Mesendoderm (in vitro differentiated cells): ENCODE measurements around the gene CAV1.

ENCODE experiments used
- DNase-seq: peaks from one replicate; pipeline ENCODE4 v3.0.0; 2013
- H2AK5ac ChIP-seq: 2 replicates; pipeline ENCODE4 v1.6.1; 2013; ENCODE audit warnings: low read length, inconsistent platforms
- H2BK120ac ChIP-seq: 2 replicates; pipeline ENCODE4 v1.6.1; 2013; ENCODE audit warnings: low read depth, mild to moderate bottlenecking, low read length, moderate library complexity, mixed read lengths
- H2BK15ac ChIP-seq: replicated peaks from 2 replicates; pipeline ENCODE4 v1.6.1; 2013; ENCODE audit warnings: low read depth, mild to moderate bottlenecking, moderate library complexity
- H2BK5ac ChIP-seq: 2 replicates; pipeline ENCODE4 v1.6.1; 2013; ENCODE audit warnings: low read length, inconsistent platforms
- H3K18ac ChIP-seq: 2 replicates; pipeline ENCODE4 v1.6.1; 2013; ENCODE audit warnings: mild to moderate bottlenecking, low read length, mixed read lengths
- H3K23ac ChIP-seq: one replicate; pipeline ENCODE4 v1.6.1; 2013; ENCODE audit warnings: low read length
- H3K27ac ChIP-seq: 2 replicates; pipeline ENCODE4 v1.5.1; 2013; ENCODE audit warnings: low read depth, mild to moderate bottlenecking, inconsistent platforms, low read length, moderate library complexity
- H3K27me3 ChIP-seq: 2 replicates; pipeline ENCODE4 v1.6.1; 2013; ENCODE audit warnings: low read length, control low read depth, mild to moderate bottlenecking, inconsistent platforms; ENCODE audit not compliant: insufficient read depth, poor library complexity
- H3K36me3 ChIP-seq: 2 replicates; pipeline ENCODE4 v1.6.1; 2013; ENCODE audit warnings: low read length, inconsistent platforms; ENCODE audit not compliant: control insufficient read depth, insufficient read depth
- H3K4ac ChIP-seq: one replicate; pipeline ENCODE4 v1.6.1; 2013; ENCODE audit warnings: low read depth, mild to moderate bottlenecking, low read length, moderate library complexity
- H3K4me1 ChIP-seq: 2 replicates; pipeline ENCODE4 v1.6.1; 2013; ENCODE audit warnings: low read depth, low read length, inconsistent platforms; ENCODE audit not compliant: control insufficient read depth
- H3K4me2 ChIP-seq: 2 replicates; pipeline ENCODE4 v1.6.1; 2013; ENCODE audit warnings: low read length
- H3K4me3 ChIP-seq: 2 replicates; pipeline ENCODE4 v1.5.1; 2013; ENCODE audit warnings: mild to moderate bottlenecking, low read length
- H3K56ac ChIP-seq: one replicate; pipeline ENCODE4 v1.6.1; 2013; ENCODE audit warnings: low read length
- H3K79me1 ChIP-seq: 2 replicates; pipeline ENCODE4 v1.6.1; 2013; ENCODE audit warnings: low read length, inconsistent platforms
- H3K79me2 ChIP-seq: 2 replicates; pipeline ENCODE4 v1.6.1; 2013; ENCODE audit warnings: mild to moderate bottlenecking, low read length; ENCODE audit not compliant: control insufficient read depth, insufficient read depth
- H3K9ac ChIP-seq: 2 replicates; pipeline ENCODE4 v1.6.1; 2013; ENCODE audit warnings: low read length, inconsistent platforms
- H4K5ac ChIP-seq: one replicate; pipeline ENCODE4 v1.6.1; 2013; ENCODE audit warnings: low read length
- H4K8ac ChIP-seq: one replicate; pipeline ENCODE4 v1.6.1; 2013; ENCODE audit warnings: low read depth, mild to moderate bottlenecking, control low read depth, low read length, moderate library complexity
- WGBS: extraction: QIAGEN DNeasy Blood & Tissue Kit; methylation state at CpG from one replicate; pipeline ENCODE4 v1.1.7; 2013; ENCODE audit warnings: low lambda C conversion rate, missing lambda C conversion rate; ENCODE audit not compliant: insufficient coverage; ENCODE audit errors: extremely low coverage; 5-methylcytosine and 5-hydroxymethylcytosine counted together

Gene CAV1

DNA sequence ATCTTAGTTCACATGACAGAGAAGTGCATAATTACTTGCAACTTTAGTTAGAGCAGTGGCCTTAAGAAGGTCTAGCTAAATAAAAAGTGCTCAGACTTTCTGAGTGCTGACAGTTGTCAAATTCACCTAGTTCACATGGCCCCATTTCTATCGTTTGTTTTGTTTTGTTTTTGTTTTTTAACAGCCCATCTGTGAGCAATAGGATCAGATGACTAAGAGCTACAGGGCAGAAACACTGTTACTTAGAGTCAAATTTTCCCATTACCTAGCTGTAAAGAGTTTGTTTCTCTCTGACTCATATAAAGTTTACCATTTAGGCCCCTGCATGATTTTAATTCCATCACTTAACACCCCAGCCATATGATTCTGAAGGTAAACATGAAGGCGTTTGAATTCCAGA lies 18.8 kb downstream of the CAV1 start:
- no peak overlapping the region for H3K4me3 ChIP-seq
- no peak overlapping the region for H3K27ac ChIP-seq
- no peak overlapping the region for H3K18ac ChIP-seq
- no peak overlapping the region for H3K23ac ChIP-seq
- peak; percentile 29 for DNase-seq
- no peaks in the 10 kb centered on the region for H3K27me3 ChIP-seq
- no peaks in the 10 kb centered on the region for H3K79me1 ChIP-seq
- no peak overlapping the region for H3K4me2 ChIP-seq
- no peak overlapping the region for H4K8ac ChIP-seq
- no CpG with 5 or more reads among the region's 2 CpGs for WGBS
- H2BK15ac ChIP-seq, result no peak overlapping the region
- no peaks in the 10 kb centered on the region for H3K79me2 ChIP-seq
- H4K5ac ChIP-seq, result no peak overlapping the region
- no peak overlapping the region for H2BK5ac ChIP-seq
- H3K36me3 ChIP-seq, result no peaks in the 10 kb centered on the region
- no peak overlapping the region for H2BK120ac ChIP-seq
- H3K9ac ChIP-seq, result no peak overlapping the region
- H3K4ac ChIP-seq, result no peak overlapping the region
- H2AK5ac ChIP-seq, result no peak overlapping the region
- no peaks in the 10 kb centered on the region for H3K4me1 ChIP-seq
- H3K56ac ChIP-seq, result no peak overlapping the region

- H3K36me3 ChIP-seq, result no peaks in the 10 kb centered on the region
- H3K4me1 ChIP-seq, result no peaks in the 10 kb centered on the region
Observed at GRCh38 chr7:116544487-116544886, 19.7 kb downstream of the CAV1 start.

DNA sequence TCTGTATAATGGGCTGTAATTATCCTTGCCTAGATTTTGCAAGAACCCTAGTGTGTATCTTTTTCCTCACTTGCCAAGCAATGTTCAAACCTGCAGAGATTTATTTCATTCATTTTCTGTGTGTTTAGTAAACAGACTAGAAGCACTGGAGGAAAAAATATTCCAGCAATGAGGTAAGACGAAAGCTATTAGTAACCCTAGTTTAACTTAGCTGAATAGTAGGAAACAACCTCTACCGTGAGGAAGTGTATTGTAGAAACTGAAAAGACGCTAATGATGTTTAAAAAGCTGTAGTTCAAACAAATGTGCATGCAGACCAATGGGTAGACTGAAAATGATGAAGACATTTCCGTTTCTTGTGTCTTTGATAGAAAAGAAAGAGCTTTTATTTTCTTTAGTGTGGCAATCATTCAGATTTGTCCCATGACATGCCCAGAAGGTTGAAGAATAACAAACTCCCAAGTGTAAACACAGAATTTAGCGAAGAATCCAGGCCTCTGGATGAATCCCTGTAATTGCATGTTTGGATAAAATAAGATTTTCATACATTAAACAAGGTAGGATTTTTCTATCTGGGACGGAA lies 20.7 kb downstream of the CAV1 start:
- H3K4me1 ChIP-seq, result no peaks in the 10 kb centered on the region
- no peak overlapping the region for H3K56ac ChIP-seq
- no peak overlapping the region for H3K27ac ChIP-seq
- no peaks in the 10 kb centered on the region for H3K79me2 ChIP-seq
- H3K79me1 ChIP-seq, result no peaks in the 10 kb centered on the region
- H2BK15ac ChIP-seq, result no peak overlapping the region
- no peak overlapping the region for H3K4me2 ChIP-seq
- H2BK120ac ChIP-seq, result no peak overlapping the region
- no peak overlapping the region for H3K23ac ChIP-seq
- H3K27me3 ChIP-seq, result no peaks in the 10 kb centered on the region
- no peak overlapping the region for H4K5ac ChIP-seq
- H3K4me3 ChIP-seq, result no peak overlapping the region
- H2AK5ac ChIP-seq, result no peak overlapping the region
- WGBS, result no CpG with 5 or more reads among the region's 6 CpGs
- H3K36me3 ChIP-seq, result no peaks in the 10 kb centered on the region
- H3K18ac ChIP-seq, result no peak overlapping the region
- DNase-seq, result no peak
- H3K4ac ChIP-seq, result no peak overlapping the region
- no peak overlapping the region for H3K9ac ChIP-seq
- H2BK5ac ChIP-seq, result no peak overlapping the region
- H4K8ac ChIP-seq, result no peak overlapping the region

More at GRCh38 chr7:116544487-116544886, 19.7 kb downstream of the CAV1 start:
- H2BK5ac ChIP-seq, result no peak overlapping the region
- H3K79me2 ChIP-seq, result no peaks in the 10 kb centered on the region
- H4K8ac ChIP-seq, result no peak overlapping the region
- H2BK120ac ChIP-seq, result no peak overlapping the region
- no peak overlapping the region for H2AK5ac ChIP-seq
- no peak overlapping the region for H4K5ac ChIP-seq
- no peak overlapping the region for H3K4ac ChIP-seq
- no peak overlapping the region for H3K27ac ChIP-seq
- peak; percentile 45 for DNase-seq
- H3K79me1 ChIP-seq, result no peaks in the 10 kb centered on the region
- WGBS, result no CpG with 5 or more reads among the region's 1 CpG
- H3K23ac ChIP-seq, result no peak overlapping the region
- no peak overlapping the region for H3K18ac ChIP-seq
- no peak overlapping the region for H3K9ac ChIP-seq
- no peak overlapping the region for H3K4me2 ChIP-seq
- H2BK15ac ChIP-seq, result no peak overlapping the region
- H3K4me3 ChIP-seq, result no peak overlapping the region
- H3K56ac ChIP-seq, result no peak overlapping the region
- H3K27me3 ChIP-seq, result no peaks in the 10 kb centered on the region

DNA sequence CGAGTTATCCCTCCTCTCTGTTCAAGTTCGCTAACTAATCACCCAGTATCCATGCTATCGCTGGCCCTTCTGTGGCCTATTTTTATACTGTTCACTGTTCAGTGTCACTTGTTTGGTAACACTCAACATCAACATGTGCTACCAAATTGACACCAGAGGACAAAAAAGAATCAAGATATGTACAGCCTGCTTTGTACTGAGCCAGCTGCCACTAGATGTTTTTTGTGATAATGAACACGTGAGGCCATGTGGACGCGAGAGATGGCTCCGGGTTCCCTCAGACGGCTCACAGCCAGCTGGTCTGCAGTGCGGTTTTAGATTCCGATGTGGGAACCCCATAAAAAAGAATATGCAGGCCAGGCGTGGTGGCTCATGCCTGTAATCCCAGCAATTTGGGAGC lies 21.2 kb downstream of the CAV1 start:
- Histone ChIP-seq H4K8ac (no peak overlapping the region), H3K4me1 (no peaks in the 10 kb centered on the region), H4K5ac (no peak overlapping the region), H3K56ac (no peak overlapping the region), H3K9ac (no peak overlapping the region), H3K79me2 (no peaks in the 10 kb centered on the region), H3K4me2 (no peak overlapping the region), H3K18ac (no peak overlapping the region), H2BK5ac (no peak overlapping the region), H3K4me3 (no peak overlapping the region), H3K79me1 (no peaks in the 10 kb centered on the region), H3K36me3 (no peaks in the 10 kb centered on the region), H2AK5ac (no peak overlapping the region), H3K27me3 (no peaks in the 10 kb centered on the region), H2BK120ac (no peak overlapping the region), H2BK15ac (no peak overlapping the region), H3K23ac (no peak overlapping the region), H3K27ac (no peak overlapping the region), H3K4ac (no peak overlapping the region)
- no CpG with 5 or more reads among the region's 11 CpGs for WGBS
- DNase-seq, result no peak

- Histone ChIP-seq H2AK5ac (no peak overlapping the region), H3K4me1 (no peaks in the 10 kb centered on the region)
Observed at GRCh38 chr7:116546916-116547315, 22.1 kb downstream of the CAV1 start.

DNA sequence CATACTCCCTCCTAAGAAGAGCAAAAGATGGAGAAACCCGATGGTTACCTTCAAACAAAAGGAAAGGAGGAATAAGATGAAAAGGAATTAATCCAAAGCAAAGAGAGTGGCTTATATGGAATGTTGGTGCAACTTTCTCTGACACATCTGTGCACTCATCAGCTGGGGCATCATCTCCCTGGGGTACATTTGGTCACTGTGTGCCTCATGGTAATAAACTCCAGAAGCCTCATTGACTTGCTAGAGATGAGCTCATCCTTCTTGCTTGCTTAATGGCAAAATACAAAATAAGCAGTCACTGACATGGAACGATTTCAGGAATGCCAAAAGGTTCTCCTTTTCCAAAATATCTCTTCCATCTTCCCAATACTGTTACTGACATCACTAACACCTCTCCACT lies 22.5 kb downstream of the CAV1 start:
- Histone ChIP-seq H3K9ac (no peak overlapping the region), H2BK5ac (no peak overlapping the region), H3K4me2 (no peak overlapping the region), H4K8ac (no peak overlapping the region), H4K5ac (no peak overlapping the region), H3K36me3 (no peaks in the 10 kb centered on the region), H3K27ac (no peak overlapping the region), H3K18ac (no peak overlapping the region), H2AK5ac (no peak overlapping the region), H3K4ac (no peak overlapping the region), H3K56ac (no peak overlapping the region), H3K79me2 (no peaks in the 10 kb centered on the region), H3K27me3 (no peaks in the 10 kb centered on the region), H3K4me1 (no peaks in the 10 kb centered on the region), H3K23ac (no peak overlapping the region), H3K79me1 (no peaks in the 10 kb centered on the region), H3K4me3 (no peak overlapping the region), H2BK15ac (no peak overlapping the region), H2BK120ac (no peak overlapping the region)
- no CpG with 5 or more reads among the region's 2 CpGs for WGBS
- DNase-seq, result no peak

More at GRCh38 chr7:116546916-116547315, 22.1 kb downstream of the CAV1 start:
- H3K18ac ChIP-seq, result no peak overlapping the region
- no peaks in the 10 kb centered on the region for H3K27me3 ChIP-seq
- H3K36me3 ChIP-seq, result no peaks in the 10 kb centered on the region
- H2BK120ac ChIP-seq, result no peak overlapping the region
- H2BK5ac ChIP-seq, result no peak overlapping the region
- H4K5ac ChIP-seq, result no peak overlapping the region
- H3K79me2 ChIP-seq, result no peaks in the 10 kb centered on the region
- no peaks in the 10 kb centered on the region for H3K79me1 ChIP-seq
- no CpG with 5 or more reads among the region's 1 CpG for WGBS
- H4K8ac ChIP-seq, result no peak overlapping the region
- no peak overlapping the region for H2BK15ac ChIP-seq
- no peak overlapping the region for H3K4ac ChIP-seq
- H3K4me2 ChIP-seq, result no peak overlapping the region
- no peak overlapping the region for H3K9ac ChIP-seq
- H3K23ac ChIP-seq, result no peak overlapping the region
- no peak overlapping the region for H3K4me3 ChIP-seq
- DNase-seq, result no peak
- no peak overlapping the region for H3K56ac ChIP-seq
- H3K27ac ChIP-seq, result no peak overlapping the region
